Mucosa of descending colon (tissue), 3 donors: Measurements from ENCODE around the gene RHBDD3. TPM values are rescaled to one million over a fixed set of nuclear protein-coding genes. Genes with fewer than 3 reads are reported as not detected.

ENCODE experiments used
- ATAC-seq: fragments of 200-7000 bp; cut with Tn5 transposase; one replicate; pipeline ENCODE4 v1.9.1; 2020; ENCODE audit warnings: mild to moderate bottlenecking, moderate library complexity
- DNase-seq, 3 donors: peaks; one replicate each; pipeline ENCODE4 v3.0.0-alpha.2; 2020
- H3K36me3 ChIP-seq: fragments of 200-600 bp; one replicate; pipeline ENCODE4 v1.8.0; 2021; ENCODE audit warnings: low read depth, mild to moderate bottlenecking
- H3K4me1 ChIP-seq: fragments of 200-600 bp; one replicate; pipeline ENCODE4 v1.8.0; 2021; ENCODE audit warnings: low read depth, mild to moderate bottlenecking
- H3K4me3 ChIP-seq: fragments of 200-600 bp; one replicate; pipeline ENCODE4 v1.8.0; 2021; ENCODE audit warnings: mild to moderate bottlenecking
- H3K9me3 ChIP-seq: fragments of 200-600 bp; one replicate; pipeline ENCODE4 v1.8.0; 2021; ENCODE audit warnings: mild to moderate bottlenecking
- intact Hi-C, 2 donors: fragments of 100-400 bp; cut with DNase I in 1 of 2; cut with micrococcal nuclease in 1 of 2; formaldehyde crosslinking; loops; one replicate each; pipeline versions ENCODE4 v1.11.0 to v1.11.1; 2022; cut with DNase I, micrococcal nuclease
- total RNA-seq, 3 donors: library from RNA; stranded (reverse); fragmentation: NEBNext Ultra II Directional in 2 of 3; extraction: Animal tissue kit (Norgen Biotek cat#: 25700) in 2 of 3; gene quantifications; one replicate each; pipeline versions ENCODE4 v1.2.1 to v1.2.4, GENCODE V29; 2021 to 2023
- TF ChIP-seq, protein P1 (sequence below): fragments of 200-600 bp; IDR thresholded peaks from one replicate; pipeline ENCODE4 v1.8.0; 2022; ENCODE audit warnings: antibody characterized with exemption, mild to moderate bottlenecking
- donor health status: DM: no; HTN: no; CAD: no; lungs with moderate emphysema.
- donor health status: DM: no; HTN: no; CAD: no.
- donor health status: DM: no; HTN: yes; CAD: no.

RHBDD3 gene
- total RNA-seq, 3 donors from 2014 or later, result 13.3 to 26.1 (median 19.1) TPM

DNA sequence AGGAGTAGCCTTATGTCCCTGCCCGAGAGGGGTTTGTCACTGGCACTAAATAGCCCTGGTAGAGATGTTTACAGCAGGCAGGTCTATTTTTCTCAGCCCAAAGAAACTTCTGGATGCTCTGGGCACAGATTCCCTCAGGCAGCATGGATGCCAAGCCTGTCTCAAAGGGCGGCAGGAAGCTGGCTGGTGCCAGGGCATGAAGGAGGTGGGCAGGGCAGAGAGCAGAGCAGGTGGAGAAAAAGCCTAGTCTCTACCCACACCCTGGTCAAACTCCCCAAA is 34.6 kb upstream of the RHBDD3 start:
- Histone ChIP-seq H3K36me3 (peaks cover 14% of the 10 kb centered on the region), H3K4me3 (no peak overlapping the region), H3K4me1 (peaks cover 18% of the 10 kb centered on the region), H3K9me3 (no peaks in the 10 kb centered on the region)
- ATAC-seq, result peak; percentile 6
- DNase-seq, result no peak
- TF ChIP-seq, protein P1, sequence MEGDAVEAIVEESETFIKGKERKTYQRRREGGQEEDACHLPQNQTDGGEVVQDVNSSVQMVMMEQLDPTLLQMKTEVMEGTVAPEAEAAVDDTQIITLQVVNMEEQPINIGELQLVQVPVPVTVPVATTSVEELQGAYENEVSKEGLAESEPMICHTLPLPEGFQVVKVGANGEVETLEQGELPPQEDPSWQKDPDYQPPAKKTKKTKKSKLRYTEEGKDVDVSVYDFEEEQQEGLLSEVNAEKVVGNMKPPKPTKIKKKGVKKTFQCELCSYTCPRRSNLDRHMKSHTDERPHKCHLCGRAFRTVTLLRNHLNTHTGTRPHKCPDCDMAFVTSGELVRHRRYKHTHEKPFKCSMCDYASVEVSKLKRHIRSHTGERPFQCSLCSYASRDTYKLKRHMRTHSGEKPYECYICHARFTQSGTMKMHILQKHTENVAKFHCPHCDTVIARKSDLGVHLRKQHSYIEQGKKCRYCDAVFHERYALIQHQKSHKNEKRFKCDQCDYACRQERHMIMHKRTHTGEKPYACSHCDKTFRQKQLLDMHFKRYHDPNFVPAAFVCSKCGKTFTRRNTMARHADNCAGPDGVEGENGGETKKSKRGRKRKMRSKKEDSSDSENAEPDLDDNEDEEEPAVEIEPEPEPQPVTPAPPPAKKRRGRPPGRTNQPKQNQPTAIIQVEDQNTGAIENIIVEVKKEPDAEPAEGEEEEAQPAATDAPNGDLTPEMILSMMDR, result no peak
- intact Hi-C loops, result no loop called here

DNA sequence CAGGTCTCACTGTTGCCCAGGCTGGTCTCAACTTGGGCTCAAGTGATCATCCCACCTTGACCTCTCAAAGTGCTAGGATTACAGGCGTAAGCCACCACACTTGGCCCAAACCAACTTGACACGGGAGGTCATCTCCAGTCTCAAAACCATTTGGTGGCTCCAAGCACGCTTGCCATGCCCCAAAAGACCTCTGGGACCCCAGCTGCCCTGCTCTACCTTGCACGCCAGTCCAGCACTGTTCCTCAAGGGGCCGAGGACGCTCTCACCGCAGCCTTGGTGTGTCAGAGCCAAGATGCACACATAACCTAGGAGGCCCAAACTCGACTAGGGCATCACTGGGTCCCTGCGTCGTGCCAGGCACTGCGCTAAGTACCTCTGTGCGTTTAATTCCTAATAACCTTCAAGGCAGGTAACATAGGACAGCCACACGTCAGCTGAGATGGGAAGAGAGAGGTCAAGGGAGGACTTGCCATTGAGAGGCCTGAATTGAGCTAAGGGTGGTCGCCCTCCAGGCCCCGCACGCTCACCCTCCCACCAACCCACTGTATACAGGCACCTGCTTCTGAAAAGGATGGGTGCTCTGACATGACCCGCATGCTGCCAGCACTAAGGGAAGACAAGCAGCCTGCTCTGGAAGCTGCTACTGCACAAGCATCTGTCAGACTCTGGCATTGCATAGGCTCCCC is 34.1 kb upstream of the RHBDD3 start:
- TF ChIP-seq, protein P1, result no peak
- ATAC-seq (no peak), DNase-seq (no peak)
- Histone ChIP-seq H3K4me1 (peaks cover 18% of the 10 kb centered on the region), H3K9me3 (no peaks in the 10 kb centered on the region), H3K4me3 (no peak overlapping the region), H3K36me3 (peaks cover 17% of the 10 kb centered on the region)
- intact Hi-C loops, result no loop called here

DNA sequence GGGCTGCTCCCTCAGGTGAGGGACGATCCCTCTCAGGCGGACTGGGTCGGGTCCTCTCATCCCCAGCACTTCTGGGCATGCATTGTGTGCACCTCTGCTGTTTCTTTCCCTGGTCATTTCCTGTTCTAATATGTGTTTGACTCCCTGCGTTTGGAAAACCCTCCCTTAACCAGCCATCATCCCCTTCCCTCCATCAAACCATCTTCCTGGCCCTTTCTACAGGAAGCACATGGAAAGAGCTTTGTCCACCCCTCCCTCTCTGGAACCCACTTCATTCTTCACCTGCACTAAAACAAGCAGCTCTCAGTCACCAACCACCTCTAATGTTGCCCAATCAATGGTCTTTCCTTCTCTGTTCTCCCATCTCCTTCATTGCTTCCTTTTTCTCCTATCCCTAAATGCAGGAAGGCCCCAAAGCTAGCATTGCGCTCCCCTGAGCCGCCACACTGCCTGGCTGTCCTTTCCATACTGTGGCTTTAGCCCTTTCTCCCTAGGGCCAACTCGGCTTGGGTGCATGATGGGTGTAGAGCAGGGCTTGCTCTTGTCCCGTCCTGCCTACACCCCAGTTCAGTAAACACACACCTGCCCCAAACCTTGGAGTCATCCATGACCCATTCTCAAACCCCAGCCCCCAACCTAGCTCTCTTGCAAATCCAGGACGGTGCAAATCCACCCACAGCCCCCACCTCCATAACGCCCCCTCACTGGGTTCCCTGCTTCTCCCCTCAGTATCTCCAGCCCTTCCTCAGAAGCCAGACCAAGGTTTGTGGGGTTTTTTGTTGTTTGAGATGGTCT is 33.2 kb upstream of the RHBDD3 start:
- Histone ChIP-seq H3K9me3 (no peaks in the 10 kb centered on the region), H3K4me3 (no peak overlapping the region), H3K4me1 (peaks cover 13% of the 10 kb centered on the region), H3K36me3 (peaks cover 24% of the 10 kb centered on the region)
- DNase-seq, result no peak
- TF ChIP-seq, protein P1, result no peak
- intact Hi-C loops, result no loop called here
- ATAC-seq, result no peak

DNA sequence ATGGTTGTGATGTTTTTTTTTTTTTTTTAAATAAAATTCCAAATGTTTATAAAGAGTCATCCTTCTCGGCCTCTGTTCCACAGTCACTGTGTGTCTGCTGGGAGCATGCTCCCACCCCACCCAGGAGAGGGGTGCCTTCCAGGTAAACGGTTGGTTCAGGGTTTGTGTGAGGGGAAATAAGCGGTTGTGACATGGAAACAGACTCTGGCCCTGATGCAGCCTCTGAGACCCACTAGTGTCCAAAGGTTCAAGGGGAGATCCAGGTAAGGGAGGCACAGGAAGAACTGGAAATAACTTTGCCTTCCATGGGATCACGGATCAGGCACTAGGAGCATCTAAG is 32.7 kb upstream of the RHBDD3 start:
- Histone ChIP-seq H3K4me1 (peaks cover 11% of the 10 kb centered on the region), H3K36me3 (peaks cover 27% of the 10 kb centered on the region), H3K9me3 (no peaks in the 10 kb centered on the region), H3K4me3 (no peak overlapping the region)
- intact Hi-C loops, result no loop called here
- TF ChIP-seq, protein P1, result no peak
- ATAC-seq (no peak), DNase-seq (no peak)

- ATAC-seq (no peak), DNase-seq (no peak)
- H3K36me3 ChIP-seq, result peaks cover 27% of the 10 kb centered on the region
- peaks cover 11% of the 10 kb centered on the region for H3K4me1 ChIP-seq
- TF ChIP-seq, protein P1, result no peak
- no peaks in the 10 kb centered on the region for H3K9me3 ChIP-seq
- no peak overlapping the region for H3K4me3 ChIP-seq
- intact Hi-C loops, result no loop called here
Observed at GRCh38 chr22:29299136-29299900, 31.5 kb upstream of the RHBDD3 start.
